Measurements from ENCODE around the gene PDE4A.
"Not testable (repeated sequence)": the region's sequence is repeated elsewhere in the genome, so short reads cannot be mapped to it uniquely, and the experiment has no call there.

PDE4A gene

GRCh38 chr19:10424011-10424637 lies 3.8 kb downstream of the PDE4A start:
- peak; percentile 79 for DNase-seq (ENCODE audit: low spot score)

- DNase-seq (ENCODE audit: low spot score): no peak
Observed at GRCh38 chr19:10427169-10427568, 6.8 kb downstream of the PDE4A start.

GRCh38 chr19:10428996-10429381 lies 8.7 kb downstream of the PDE4A start:
- no peak for DNase-seq (ENCODE audit: low spot score)

- DNase-seq (ENCODE audit: low spot score): no peak
Observed at GRCh38 chr19:10430505-10431253, 10.3 kb downstream of the PDE4A start.

- DNase-seq (ENCODE audit: low spot score): no peak
Observed at GRCh38 chr19:10431254-10431942, 11.1 kb downstream of the PDE4A start.

- no peak for DNase-seq (ENCODE audit: low spot score)
Observed at GRCh38 chr19:10431943-10432735, 11.8 kb downstream of the PDE4A start.

- no peak for DNase-seq (ENCODE audit: low spot score)
Observed at GRCh38 chr19:10432736-10433130, 12.4 kb downstream of the PDE4A start.

GRCh38 chr19:10433131-10433536 lies 12.8 kb downstream of the PDE4A start:
- no peak for DNase-seq (ENCODE audit: low spot score)

GRCh38 chr19:10439588-10439987 lies 19.2 kb downstream of the PDE4A start:
- no peak for DNase-seq (ENCODE audit: low spot score)

GRCh38 chr19:10442698-10443097 lies 22.4 kb downstream of the PDE4A start:
- no peak for DNase-seq (ENCODE audit: low spot score)

- no peak for DNase-seq (ENCODE audit: low spot score)
Observed at GRCh38 chr19:10449037-10449436, 28.7 kb downstream of the PDE4A start.

GRCh38 chr19:10450191-10450852 lies 30.0 kb downstream of the PDE4A start:
- DNase-seq (ENCODE audit: low spot score): no peak

- DNase-seq (ENCODE audit: low spot score): peak; percentile 66
Observed at GRCh38 chr19:10450853-10451609, 30.7 kb downstream of the PDE4A start.

- no peak for DNase-seq (ENCODE audit: low spot score)
Observed at GRCh38 chr19:10452726-10453618, 32.6 kb downstream of the PDE4A start.

- DNase-seq (ENCODE audit: low spot score): no peak
Observed at GRCh38 chr19:10453852-10454251, 33.5 kb downstream of the PDE4A start.

GRCh38 chr19:10454267-10454666 lies 33.9 kb downstream of the PDE4A start:
- DNase-seq (ENCODE audit: low spot score): peak; percentile 88

- DNase-seq (ENCODE audit: low spot score): not testable (repeated sequence)
Observed at GRCh38 chr19:10458733-10459132, 38.4 kb downstream of the PDE4A start.

GRCh38 chr19:10460714-10461046 lies 40.3 kb downstream of the PDE4A start:
- DNase-seq (ENCODE audit: low spot score): no peak

- DNase-seq (ENCODE audit: low spot score): peak; percentile 71
Observed at GRCh38 chr19:10461047-10461949, 41.0 kb downstream of the PDE4A start.

All from cerebellar cortex (tissue), 1 donor.